HG03095 (cell line): ENCODE measurements around the gene FAM174C.
A peak's percentile ranks its signal among the peaks of the same experiment; 100 is the strongest.

Experiments used
- ATAC-seq: cut with Tn5 transposase; IDR thresholded peaks from one replicate; pipeline ENCODE4 v1.9.1; 2021; ENCODE audit warnings: moderate library complexity; ENCODE audit not compliant: unreplicated experiment

The FAM174C gene

GRCh38 chr19:1260749-1261537 lies 14.4 kb upstream of the FAM174C start:
- peak; percentile 45 for ATAC-seq

DNA sequence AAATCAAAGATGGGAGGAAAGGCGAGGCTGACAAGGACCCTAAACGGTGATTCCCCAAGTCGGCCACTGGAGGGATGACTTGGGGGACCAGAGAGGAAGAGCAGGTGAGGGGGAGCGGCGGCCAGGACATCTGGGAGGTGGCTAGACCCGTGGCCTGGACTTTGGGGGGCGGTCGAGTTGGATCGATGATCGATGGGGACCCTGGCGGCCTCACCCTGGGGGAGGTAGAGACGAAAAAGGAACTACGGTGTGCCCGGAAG lies 13.9 kb upstream of the FAM174C start:
- no peak for ATAC-seq

GRCh38 chr19:1261798-1262622 lies 13.3 kb upstream of the FAM174C start:
- no peak for ATAC-seq

DNA sequence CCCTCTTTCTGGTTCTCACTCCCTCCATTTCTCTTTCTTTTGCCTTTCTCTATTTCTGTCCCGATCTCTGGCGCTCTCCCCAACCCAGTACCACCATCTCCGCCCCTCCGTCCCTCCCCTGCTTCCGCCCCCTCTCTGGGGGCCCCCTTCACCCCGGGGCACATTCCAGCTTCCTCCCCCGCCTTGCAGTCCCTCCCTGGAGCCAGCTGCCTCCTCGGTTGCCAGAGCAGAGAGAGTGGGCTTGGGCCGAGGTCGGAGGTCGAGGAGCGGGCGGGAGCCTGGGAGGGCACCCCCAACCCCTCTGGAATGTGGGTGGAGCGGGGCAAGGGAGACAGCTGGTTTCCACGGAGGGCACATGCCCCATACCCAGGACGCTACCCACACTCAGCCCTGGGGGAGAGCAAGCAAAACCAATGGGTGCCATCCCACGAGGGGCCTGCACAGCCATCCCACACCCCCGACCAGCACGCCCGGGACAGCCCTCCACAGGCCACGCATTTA lies 12.7 kb upstream of the FAM174C start:
- no peak for ATAC-seq

DNA sequence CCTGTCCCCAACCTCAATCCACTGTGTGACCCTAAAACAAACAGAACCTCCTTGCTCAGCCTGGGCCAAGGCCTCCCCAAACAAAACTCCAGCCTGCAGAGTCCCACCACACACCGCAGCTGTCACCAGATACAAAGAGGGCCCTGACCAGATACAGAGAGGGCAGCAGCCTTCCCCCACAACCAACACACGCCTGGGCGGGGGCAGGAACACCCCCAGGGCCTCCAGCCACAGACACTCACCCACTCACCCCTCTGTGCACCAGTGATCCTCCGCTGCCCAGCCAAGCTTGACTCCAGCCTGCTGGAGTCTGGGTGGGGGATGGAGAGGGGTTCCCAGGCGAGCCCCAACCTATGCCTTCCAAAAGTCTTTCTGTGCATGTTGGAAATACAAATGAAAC lies 12.1 kb upstream of the FAM174C start:
- ATAC-seq: no peak

GRCh38 chr19:1264801-1265614 lies 10.3 kb upstream of the FAM174C start:
- ATAC-seq: no peak

DNA sequence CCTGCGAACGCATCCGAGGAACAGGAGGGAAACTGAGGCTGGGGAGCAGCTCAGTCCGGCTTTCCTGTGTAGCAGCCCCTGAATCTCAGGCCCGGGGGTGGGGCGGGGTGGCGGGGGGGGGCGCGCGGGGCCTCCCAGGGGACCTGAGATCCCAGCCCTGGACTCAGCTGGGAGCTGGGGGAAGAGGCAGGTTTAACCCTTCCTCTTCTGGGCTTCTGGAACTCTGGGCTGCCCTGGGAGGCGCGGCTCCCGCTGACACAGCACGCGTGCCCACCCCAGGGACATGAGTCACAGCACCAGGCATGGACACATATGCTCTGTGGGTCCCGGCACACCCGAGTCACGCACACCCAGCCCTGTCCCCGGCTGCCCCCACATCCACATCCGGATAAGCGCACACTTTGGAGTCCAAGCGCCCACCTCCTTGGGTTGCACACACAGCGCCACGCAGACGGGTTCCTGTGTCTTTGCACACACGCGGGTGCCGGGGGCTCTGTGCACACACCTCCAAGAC lies 9.7 kb upstream of the FAM174C start:
- ATAC-seq: no peak

- peak; percentile 25 for ATAC-seq
Observed at GRCh38 chr19:1266129-1266915, 9.0 kb upstream of the FAM174C start.

GRCh38 chr19:1266916-1267476 lies 8.3 kb upstream of the FAM174C start:
- peak; percentile 4 for ATAC-seq

- no peak for ATAC-seq
Observed at GRCh38 chr19:1267477-1268225, 7.7 kb upstream of the FAM174C start.

DNA sequence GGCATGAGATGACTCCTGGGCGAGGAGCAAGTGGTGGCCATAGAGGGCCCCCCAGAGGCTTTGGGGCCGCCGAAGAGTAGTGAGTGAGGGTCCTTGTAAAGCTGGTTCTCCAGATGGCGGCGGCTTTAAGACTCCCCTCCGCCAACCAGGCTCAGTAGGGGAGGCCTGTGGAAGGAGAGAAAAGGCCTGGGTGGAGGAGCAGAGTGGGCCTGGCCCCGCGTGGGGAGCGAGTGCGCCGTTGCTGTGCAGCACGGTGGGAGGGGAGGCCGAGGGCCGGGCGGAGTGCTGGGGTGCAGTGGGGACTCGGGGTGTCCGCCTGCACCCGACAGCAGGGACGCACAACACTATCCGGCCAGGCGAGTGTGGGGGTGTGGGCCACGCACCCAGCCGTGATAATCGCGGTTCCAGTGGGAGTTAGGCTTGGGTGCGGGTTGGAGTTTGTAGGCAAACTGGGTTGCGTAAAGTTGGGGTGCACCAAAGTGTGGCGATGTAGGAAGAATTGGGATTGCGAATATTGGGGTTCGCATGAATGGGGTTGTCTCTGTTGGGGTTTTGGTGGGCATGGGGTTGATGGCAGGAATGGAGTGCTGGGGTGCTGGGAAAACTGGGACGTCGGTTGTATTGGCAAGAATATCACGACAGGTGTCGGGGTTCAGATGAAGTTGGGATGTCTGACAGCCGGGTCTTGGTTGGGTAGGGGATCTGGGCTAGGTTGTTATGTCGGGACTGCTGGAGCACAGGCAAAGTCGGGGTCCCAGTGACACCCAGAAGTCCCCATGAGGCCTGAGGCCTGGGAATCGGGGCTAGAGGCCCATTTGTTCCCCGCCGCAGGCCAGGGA lies 6.9 kb upstream of the FAM174C start:
- ATAC-seq: no peak

- peak; percentile 40 for ATAC-seq
Observed at GRCh38 chr19:1269065-1269477, 6.3 kb upstream of the FAM174C start, which contains the start of gene CIRBP. Gene CIRBP, plus strand, starts transcription at chr19:1269332. Its CDS starts 1,602 bp downstream, at chr19:1270934.

DNA sequence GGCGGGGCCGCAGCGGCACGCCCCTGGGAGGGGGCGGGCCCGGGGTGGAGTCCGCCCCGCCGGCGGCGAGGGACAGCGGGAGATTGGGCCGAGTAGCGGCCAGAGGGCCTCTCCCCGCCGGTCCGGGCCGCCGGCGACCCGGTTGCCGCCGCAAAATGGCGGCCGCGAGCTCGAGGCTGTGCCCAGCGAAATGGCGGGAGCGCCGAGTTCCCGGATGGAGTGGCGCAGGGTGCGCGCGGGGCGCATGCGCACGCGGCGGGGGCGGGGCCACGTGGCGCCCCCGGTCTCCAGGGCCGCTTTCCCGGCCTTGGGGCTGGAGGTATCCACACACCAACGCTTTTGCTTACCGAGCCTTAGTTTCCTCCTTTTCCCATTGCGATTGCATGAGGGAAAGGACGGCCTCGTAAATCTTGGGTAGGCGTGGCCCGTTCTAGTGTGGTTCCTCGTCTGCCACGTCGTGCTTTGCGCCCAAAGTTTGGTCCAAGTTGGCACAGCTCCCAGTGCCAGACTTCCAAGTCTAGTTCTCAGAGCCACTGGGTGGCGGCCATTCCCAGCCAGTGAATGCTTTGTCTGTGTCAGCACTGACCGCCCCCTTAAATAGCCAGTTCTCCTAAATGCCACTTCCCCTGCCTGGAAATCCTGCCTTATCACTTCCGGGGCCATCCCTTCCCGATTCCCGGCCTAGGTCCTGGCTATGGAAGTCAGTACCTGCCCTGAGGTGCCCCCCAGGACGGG lies 5.7 kb upstream of the FAM174C start:
- peak; percentile 9 for ATAC-seq

GRCh38 chr19:1270213-1270853 lies 5.0 kb upstream of the FAM174C start:
- ATAC-seq: no peak

DNA sequence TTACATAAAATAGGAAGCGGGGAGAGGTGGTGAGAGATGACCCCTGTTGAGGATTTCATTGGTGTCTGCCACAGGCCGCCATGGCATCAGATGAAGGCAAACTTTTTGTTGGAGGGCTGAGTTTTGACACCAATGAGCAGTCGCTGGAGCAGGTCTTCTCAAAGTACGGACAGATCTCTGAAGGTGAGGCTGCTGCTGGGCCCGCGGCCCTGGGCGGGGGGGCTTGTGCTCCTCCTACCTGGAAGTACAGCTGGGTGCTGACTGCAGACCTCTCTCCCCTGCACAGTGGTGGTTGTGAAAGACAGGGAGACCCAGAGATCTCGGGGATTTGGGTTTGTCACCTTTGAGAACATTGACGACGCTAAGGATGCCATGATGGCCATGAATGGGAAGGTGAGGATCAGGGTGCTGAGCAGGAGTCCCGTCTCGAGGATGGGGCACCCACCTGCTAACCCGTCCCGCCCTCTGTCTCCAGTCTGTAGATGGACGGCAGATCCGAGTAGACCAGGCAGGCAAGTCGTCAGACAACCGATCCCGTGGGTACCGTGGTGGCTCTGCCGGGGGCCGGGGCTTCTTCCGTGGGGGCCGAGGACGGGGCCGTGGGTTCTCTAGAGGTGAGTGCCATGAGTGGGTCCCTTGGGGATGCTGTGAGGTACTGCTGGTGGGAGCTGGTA lies 4.3 kb upstream of the FAM174C start:
- no peak for ATAC-seq

DNA sequence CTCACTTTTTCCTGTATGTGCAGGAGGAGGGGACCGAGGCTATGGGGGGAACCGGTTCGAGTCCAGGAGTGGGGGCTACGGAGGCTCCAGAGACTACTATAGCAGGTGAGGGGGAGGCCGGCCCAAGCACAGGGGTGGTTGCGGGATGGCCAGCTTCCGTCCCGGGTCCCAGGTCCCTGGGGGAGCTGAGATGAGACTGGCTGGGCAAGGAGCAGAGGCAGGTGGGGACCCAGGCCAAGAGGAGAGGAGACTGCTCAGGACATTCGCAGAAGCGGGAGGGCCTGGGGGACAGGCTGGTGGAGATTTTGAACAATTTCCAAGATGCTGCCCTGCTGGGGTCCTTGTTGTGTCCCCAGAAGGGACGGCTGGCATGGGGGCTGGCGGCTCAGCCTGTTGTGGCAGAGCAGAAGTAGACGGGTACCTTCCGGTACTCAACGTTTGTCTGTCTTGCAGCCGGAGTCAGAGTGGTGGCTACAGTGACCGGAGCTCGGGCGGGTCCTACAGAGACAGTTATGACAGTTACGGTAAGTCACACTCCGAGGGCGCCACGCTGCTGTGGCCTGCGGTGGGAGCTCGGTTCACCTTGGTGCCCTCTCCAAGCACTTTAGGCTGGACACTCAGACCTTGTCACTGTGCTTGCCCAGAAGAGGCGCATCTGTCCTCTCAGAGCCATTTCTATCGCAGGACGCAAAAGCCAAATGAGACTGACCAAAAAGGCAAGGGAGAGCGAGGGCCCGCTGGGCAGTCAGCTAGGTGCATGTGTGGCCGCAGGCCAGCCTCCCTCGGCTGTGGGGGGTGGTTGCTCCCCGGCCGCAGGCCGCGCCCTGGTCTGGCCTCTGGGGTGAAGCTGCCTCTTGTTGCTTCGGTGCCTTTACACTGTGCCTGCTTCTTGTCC lies 3.6 kb upstream of the FAM174C start:
- ATAC-seq: no peak
